ENCODE data around the gene ATP11C. TPM values are rescaled to one million over a fixed set of nuclear protein-coding genes. Genes with fewer than 3 reads are reported as not detected.

ATP11C gene
- total and polyA plus RNA-seq, 3 experiments from 2014 or later = 7.3 to 17.0 (median 15.7) TPM

DNA sequence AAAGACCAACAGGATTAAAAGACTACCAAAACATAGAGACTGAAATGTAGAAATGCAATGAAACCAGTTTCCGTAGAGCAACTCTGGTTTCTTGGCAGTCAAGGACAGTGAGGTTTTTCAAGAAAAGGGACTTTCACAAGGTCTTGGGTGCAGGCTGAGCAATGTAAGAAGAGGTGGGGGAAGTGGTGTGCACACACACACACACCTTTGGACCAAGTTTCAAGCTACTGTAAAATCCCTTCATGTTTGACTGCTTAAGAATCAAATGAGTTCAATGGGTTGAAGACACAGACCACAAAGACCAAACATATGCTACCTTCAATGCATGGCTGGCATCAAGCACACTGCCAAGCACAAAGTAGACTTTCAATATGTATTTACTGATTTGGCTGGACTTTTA is 207.1 kb downstream of the ATP11C start:
- H3K4me1 ChIP-seq (ENCODE audit: insufficient read depth, low read length) = no peaks in the 10 kb centered on the region
- POLR2A ChIA-PET = no interaction called here
- no peaks in the 10 kb centered on the region for H3K9me3 Mint-ChIP-seq
- H3K27me3 Mint-ChIP-seq = peaks cover 0 to 5% of the 10 kb centered on the region in 2 donors
- H3K4me3 Mint-ChIP-seq = no peak overlapping the region
- H3K27me3 ChIP-seq (ENCODE audit: insufficient read depth, low read length, poor library complexity, severe bottlenecking) = no peaks in the 10 kb centered on the region
- DNase-seq = no peak
- H3K4me1 Mint-ChIP-seq = no peaks in the 10 kb centered on the region
- H3K9me3 ChIP-seq (ENCODE audit: low read length) = no peaks in the 10 kb centered on the region
- CTCF ChIA-PET = no interaction called here
- no peak overlapping the region for H3K27ac ChIP-seq (ENCODE audit: low read depth, low read length)
- no peaks in the 10 kb centered on the region for H3K36me3 ChIP-seq (ENCODE audit: insufficient read depth, low read length)
- H3K4me3 ChIP-seq (ENCODE audit: low read length) = no peak overlapping the region
- H3K27ac Mint-ChIP-seq = no peak overlapping the region
- peaks cover 0 to 30% (median 5%) of the 10 kb centered on the region in 3 donors for H3K36me3 Mint-ChIP-seq

GRCh38 chrX:139724626-139725025 is 208.2 kb downstream of the ATP11C start:
- CTCF ChIA-PET = no interaction called here
- H3K36me3 ChIP-seq (ENCODE audit: insufficient read depth, low read length) = no peaks in the 10 kb centered on the region
- H3K27me3 ChIP-seq (ENCODE audit: insufficient read depth, low read length, poor library complexity, severe bottlenecking) = no peaks in the 10 kb centered on the region
- DNase-seq = no peak
- Mint-ChIP-seq H3K4me3 (no peak overlapping the region), H3K27ac (no peak overlapping the region), H3K4me1 (no peaks in the 10 kb centered on the region), H3K36me3 (peaks cover 0 to 24% (median 5%) of the 10 kb centered on the region in 3 donors), H3K9me3 (no peaks in the 10 kb centered on the region), H3K27me3 (peaks cover 0 to 6% of the 10 kb centered on the region in 2 donors)
- H3K4me3 ChIP-seq (ENCODE audit: low read length) = no peak overlapping the region
- POLR2A ChIA-PET = no interaction called here
- H3K9me3 ChIP-seq (ENCODE audit: low read length) = no peaks in the 10 kb centered on the region
- no peaks in the 10 kb centered on the region for H3K4me1 ChIP-seq (ENCODE audit: insufficient read depth, low read length)
- no peak overlapping the region for H3K27ac ChIP-seq (ENCODE audit: low read depth, low read length)

- POLR2A ChIA-PET = no interaction called here
- Histone ChIP-seq H3K9me3 (ENCODE audit: low read length) (no peaks in the 10 kb centered on the region), H3K4me3 (ENCODE audit: low read length) (no peak overlapping the region), H3K36me3 (ENCODE audit: insufficient read depth, low read length) (no peaks in the 10 kb centered on the region), H3K4me1 (ENCODE audit: insufficient read depth, low read length) (no peaks in the 10 kb centered on the region), H3K27ac (ENCODE audit: low read depth, low read length) (no peak overlapping the region), H3K27me3 (ENCODE audit: insufficient read depth, low read length, poor library complexity, severe bottlenecking) (no peaks in the 10 kb centered on the region)
- no peaks in the 10 kb centered on the region for H3K9me3 Mint-ChIP-seq
- peaks cover 0 to 7% of the 10 kb centered on the region in 2 donors for H3K27me3 Mint-ChIP-seq
- peaks cover 0 to 10% (median 3%) of the 10 kb centered on the region in 3 donors for H3K36me3 Mint-ChIP-seq
- H3K27ac Mint-ChIP-seq = no peak overlapping the region
- CTCF ChIA-PET = no interaction called here
- no peak overlapping the region for H3K4me3 Mint-ChIP-seq
- DNase-seq = no peak
- H3K4me1 Mint-ChIP-seq = no peaks in the 10 kb centered on the region
Observed at GRCh38 chrX:139720979-139721378, 211.9 kb downstream of the ATP11C start.

GRCh38 chrX:139720136-139720535 is 212.7 kb downstream of the ATP11C start:
- Histone ChIP-seq H3K9me3 (ENCODE audit: low read length) (no peaks in the 10 kb centered on the region), H3K27ac (ENCODE audit: low read depth, low read length) (no peak overlapping the region), H3K4me1 (ENCODE audit: insufficient read depth, low read length) (no peaks in the 10 kb centered on the region), H3K27me3 (ENCODE audit: insufficient read depth, low read length, poor library complexity, severe bottlenecking) (no peaks in the 10 kb centered on the region), H3K36me3 (ENCODE audit: insufficient read depth, low read length) (no peaks in the 10 kb centered on the region), H3K4me3 (ENCODE audit: low read length) (no peak overlapping the region)
- peaks cover 0 to 4% (median 3%) of the 10 kb centered on the region in 3 donors for H3K36me3 Mint-ChIP-seq
- H3K27me3 Mint-ChIP-seq = peaks cover 0 to 7% of the 10 kb centered on the region in 2 donors
- ChIA-PET POLR2A (no interaction called here), CTCF (no interaction called here)
- no peaks in the 10 kb centered on the region for H3K4me1 Mint-ChIP-seq
- no peaks in the 10 kb centered on the region for H3K9me3 Mint-ChIP-seq
- no peak for DNase-seq
- no peak overlapping the region for H3K4me3 Mint-ChIP-seq
- no peak overlapping the region for H3K27ac Mint-ChIP-seq

DNA sequence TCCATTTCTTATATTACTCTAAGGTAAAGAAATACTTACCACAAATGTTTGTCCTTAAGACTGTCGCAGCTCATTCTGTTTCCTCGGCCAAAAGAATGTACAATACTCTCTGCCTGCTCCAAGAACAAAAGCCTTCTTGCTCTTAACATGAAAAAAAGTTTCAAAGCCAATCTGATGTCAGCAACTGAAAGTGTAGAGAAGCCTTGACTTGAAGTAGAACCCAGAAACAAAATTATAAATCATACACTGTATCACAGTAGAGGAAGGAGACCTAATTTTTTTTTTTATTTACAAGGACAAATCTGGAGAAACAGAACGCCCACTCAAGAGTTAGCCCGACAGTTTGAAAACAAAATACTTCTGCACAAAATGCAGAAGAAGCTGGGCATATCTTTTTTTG is 224.8 kb downstream of the ATP11C start, which contains the start of gene MCF2:
Gene MCF2, minus strand, starts transcription at position 101 of the 400 bp plus-strand sequence. CDS start 56,423 bp downstream, outside the sequence.
- H3K36me3 Mint-ChIP-seq = peaks cover 0 to 3% (median 2%) of the 10 kb centered on the region in 3 donors
- no peak within 1 kb of the TSS for H3K27ac Mint-ChIP-seq
- no peaks in the 10 kb centered on the region for H3K4me1 Mint-ChIP-seq
- no peak for DNase-seq
- H3K4me3 ChIP-seq (ENCODE audit: low read length) = no peak within 1 kb of the TSS
- ChIA-PET POLR2A (no interaction called here), CTCF (no interaction called here)
- H3K36me3 ChIP-seq (ENCODE audit: insufficient read depth, low read length) = no peaks in the 10 kb centered on the region
- H3K27ac ChIP-seq (ENCODE audit: low read depth, low read length) = no peak within 1 kb of the TSS
- H3K4me3 Mint-ChIP-seq = no peak within 1 kb of the TSS
- H3K9me3 ChIP-seq (ENCODE audit: low read length) = no peaks in the 10 kb centered on the region
- peaks cover 0 to 2% of the 10 kb centered on the region in 2 donors for H3K27me3 Mint-ChIP-seq
- H3K4me1 ChIP-seq (ENCODE audit: insufficient read depth, low read length) = no peaks in the 10 kb centered on the region
- peaks cover 0 to 2% (median 0%) of the 10 kb centered on the region in 5 donors for H3K9me3 Mint-ChIP-seq
- H3K27me3 ChIP-seq (ENCODE audit: insufficient read depth, low read length, poor library complexity, severe bottlenecking) = no peaks in the 10 kb centered on the region

DNA sequence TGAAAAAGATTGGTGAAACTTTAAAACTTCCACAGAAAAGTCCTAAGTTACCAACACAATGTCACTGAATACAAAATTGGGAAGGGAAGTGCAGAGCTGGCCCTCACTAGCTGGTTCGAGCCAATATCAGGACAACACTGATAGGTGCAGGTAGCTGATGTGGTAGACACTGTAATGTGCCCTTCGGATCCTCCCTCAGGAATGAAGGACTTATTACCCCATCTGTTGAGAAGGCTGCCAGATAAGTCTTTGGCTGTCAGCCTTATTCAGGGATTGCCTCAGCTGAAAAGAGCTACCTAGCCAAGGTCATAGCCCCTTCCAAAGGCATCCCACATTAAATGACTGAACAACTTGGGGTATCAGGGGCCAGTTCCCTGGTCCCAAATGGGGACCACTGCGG is 230.2 kb downstream of the ATP11C start:
- Mint-ChIP-seq H3K9me3 (peaks cover 0 to 2% (median 0%) of the 10 kb centered on the region in 5 donors), H3K27me3 (peaks cover 0 to 5% of the 10 kb centered on the region in 2 donors), H3K36me3 (peaks cover 0 to 4% (median 3%) of the 10 kb centered on the region in 3 donors), H3K4me3 (no peak overlapping the region), H3K4me1 (no peaks in the 10 kb centered on the region), H3K27ac (no peak overlapping the region)
- H3K9me3 ChIP-seq (ENCODE audit: low read length) = no peaks in the 10 kb centered on the region
- H3K27me3 ChIP-seq (ENCODE audit: insufficient read depth, low read length, poor library complexity, severe bottlenecking) = no peaks in the 10 kb centered on the region
- ChIA-PET POLR2A (no interaction called here), CTCF (no interaction called here)
- no peak overlapping the region for H3K27ac ChIP-seq (ENCODE audit: low read depth, low read length)
- DNase-seq = no peak
- H3K4me3 ChIP-seq (ENCODE audit: low read length) = no peak overlapping the region
- H3K36me3 ChIP-seq (ENCODE audit: insufficient read depth, low read length) = no peaks in the 10 kb centered on the region
- no peaks in the 10 kb centered on the region for H3K4me1 ChIP-seq (ENCODE audit: insufficient read depth, low read length)

DNA sequence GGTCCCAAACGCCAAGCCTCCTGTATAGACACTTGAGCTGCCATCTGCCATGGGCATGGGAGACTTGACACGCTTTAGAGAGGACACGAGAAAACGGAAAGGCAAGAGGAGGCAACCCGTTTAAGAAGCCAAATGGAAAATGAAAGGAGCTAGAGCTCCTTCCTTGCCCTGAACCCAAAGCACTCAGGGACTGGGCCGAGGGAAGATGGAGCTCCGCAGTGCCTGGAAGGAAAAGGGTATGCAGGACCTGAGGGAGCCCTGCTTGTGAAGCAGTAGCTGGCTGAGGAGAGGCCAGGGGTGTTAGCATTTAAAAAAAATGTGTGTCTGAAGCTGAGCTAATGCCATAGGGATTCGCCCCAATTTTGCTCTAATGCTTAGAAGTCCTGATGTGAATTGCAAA is 239.9 kb downstream of the ATP11C start:
- Mint-ChIP-seq H3K36me3 (no peaks in the 10 kb centered on the region), H3K27me3 (peaks cover 4 to 19% of the 10 kb centered on the region in 2 donors), H3K27ac (no peak overlapping the region), H3K4me1 (peaks cover 0 to 4% (median 3%) of the 10 kb centered on the region in 3 donors), H3K4me3 (no peak overlapping the region), H3K9me3 (peaks cover 0 to 3% (median 0%) of the 10 kb centered on the region in 5 donors)
- CTCF ChIA-PET = no interaction called here
- H3K36me3 ChIP-seq (ENCODE audit: insufficient read depth, low read length) = no peaks in the 10 kb centered on the region
- no peaks in the 10 kb centered on the region for H3K4me1 ChIP-seq (ENCODE audit: insufficient read depth, low read length)
- no peak for DNase-seq
- no peaks in the 10 kb centered on the region for H3K27me3 ChIP-seq (ENCODE audit: insufficient read depth, low read length, poor library complexity, severe bottlenecking)
- POLR2A ChIA-PET = no interaction called here
- H3K9me3 ChIP-seq (ENCODE audit: low read length) = no peaks in the 10 kb centered on the region
- no peak overlapping the region for H3K27ac ChIP-seq (ENCODE audit: low read depth, low read length)
- H3K4me3 ChIP-seq (ENCODE audit: low read length) = no peak overlapping the region

DNA sequence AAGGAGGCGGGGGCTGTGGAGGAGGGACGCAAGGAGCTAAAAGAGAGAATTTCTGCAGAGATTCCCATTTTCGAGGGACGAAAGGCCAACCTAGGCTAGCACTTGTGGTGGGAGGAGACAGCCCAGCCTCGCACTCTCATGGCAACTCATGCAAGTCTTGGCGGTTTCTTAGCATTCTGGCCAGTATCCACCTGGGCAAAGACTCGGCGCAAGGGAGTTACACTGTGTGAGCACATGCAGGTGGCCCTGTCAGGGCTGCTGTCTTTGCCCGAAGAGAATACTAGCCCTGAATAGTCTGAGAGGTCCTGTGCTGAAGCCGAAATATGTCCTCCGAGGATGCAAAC is 240.4 kb downstream of the ATP11C start:
- Histone ChIP-seq H3K4me3 (ENCODE audit: low read length) (no peak overlapping the region), H3K27ac (ENCODE audit: low read depth, low read length) (no peak overlapping the region), H3K9me3 (ENCODE audit: low read length) (no peaks in the 10 kb centered on the region), H3K27me3 (ENCODE audit: insufficient read depth, low read length, poor library complexity, severe bottlenecking) (no peaks in the 10 kb centered on the region), H3K4me1 (ENCODE audit: insufficient read depth, low read length) (no peaks in the 10 kb centered on the region), H3K36me3 (ENCODE audit: insufficient read depth, low read length) (no peaks in the 10 kb centered on the region)
- Mint-ChIP-seq H3K9me3 (peaks cover 0 to 3% (median 0%) of the 10 kb centered on the region in 5 donors), H3K4me1 (peaks cover 0 to 4% (median 3%) of the 10 kb centered on the region in 3 donors), H3K36me3 (no peaks in the 10 kb centered on the region), H3K27ac (no peak overlapping the region), H3K27me3 (peaks cover 7 to 19% of the 10 kb centered on the region in 2 donors), H3K4me3 (no peak overlapping the region)
- ChIA-PET POLR2A (no interaction called here), CTCF (no interaction called here)
- no peak for DNase-seq

Measured in CD8-positive, alpha-beta memory T cell (primary cell).